ENCODE results near the gene E2F4.

DNA sequence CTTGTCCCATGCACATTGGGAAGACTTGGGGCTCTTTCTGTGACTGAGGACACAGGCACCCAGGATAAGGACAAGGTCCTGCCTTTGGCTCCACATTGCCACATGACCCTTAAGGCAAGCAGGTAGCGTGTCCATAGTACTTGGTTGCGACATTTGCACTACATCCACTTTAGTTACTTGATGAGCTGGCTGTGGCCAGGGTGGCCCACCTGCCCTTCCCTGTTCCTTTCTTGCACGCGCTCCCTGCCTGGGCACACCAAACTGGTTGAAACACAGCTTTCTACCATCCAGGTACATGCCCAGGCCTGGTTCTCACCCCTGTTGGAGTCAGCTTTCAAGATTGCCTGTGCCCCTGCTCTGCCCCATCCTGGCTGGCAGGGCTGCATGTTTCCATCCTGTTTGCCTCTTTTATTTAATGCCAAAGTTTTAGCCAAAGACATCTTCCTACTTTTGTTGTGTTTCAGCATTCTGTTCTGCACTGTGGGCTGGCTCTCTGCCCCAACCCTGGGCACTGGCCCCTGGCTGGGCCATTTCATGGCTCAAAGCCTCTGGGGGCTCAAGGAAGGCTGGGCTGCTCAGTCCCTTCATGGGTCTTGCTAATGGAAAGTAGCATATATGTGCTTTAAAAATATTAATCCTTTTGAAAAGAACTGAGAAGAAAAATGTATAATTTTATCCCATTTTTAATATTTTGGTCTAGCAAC is 44.4 kb upstream of the E2F4 start:
- TF ChIP-seq POLR2A (IDR thresholded peaks at IDR 0.05; ENCODE audit: borderline replicate concordance, extremely low read depth, insufficient read depth, insufficient read length) (no peak), POLR2AphosphoS5 (IDR thresholded peaks at IDR 0.05; ENCODE audit: low read depth, low read length) (no peak), EGR1 (IDR thresholded peaks at IDR 0.05; ENCODE audit: low read depth) (no peak), RAD21 (IDR thresholded peaks at IDR 0.05; ENCODE audit: low read depth) (no peak), SP1 (IDR thresholded peaks at IDR 0.05; ENCODE audit: low read depth) (no peak), EZH2 (IDR thresholded peaks at IDR 0.05) (no peak)
- TF ChIP-seq, protein P1, sequence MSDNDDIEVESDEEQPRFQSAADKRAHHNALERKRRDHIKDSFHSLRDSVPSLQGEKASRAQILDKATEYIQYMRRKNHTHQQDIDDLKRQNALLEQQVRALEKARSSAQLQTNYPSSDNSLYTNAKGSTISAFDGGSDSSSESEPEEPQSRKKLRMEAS (IDR thresholded peaks at IDR 0.05): no peak
- TF ChIP-seq, protein P2, sequence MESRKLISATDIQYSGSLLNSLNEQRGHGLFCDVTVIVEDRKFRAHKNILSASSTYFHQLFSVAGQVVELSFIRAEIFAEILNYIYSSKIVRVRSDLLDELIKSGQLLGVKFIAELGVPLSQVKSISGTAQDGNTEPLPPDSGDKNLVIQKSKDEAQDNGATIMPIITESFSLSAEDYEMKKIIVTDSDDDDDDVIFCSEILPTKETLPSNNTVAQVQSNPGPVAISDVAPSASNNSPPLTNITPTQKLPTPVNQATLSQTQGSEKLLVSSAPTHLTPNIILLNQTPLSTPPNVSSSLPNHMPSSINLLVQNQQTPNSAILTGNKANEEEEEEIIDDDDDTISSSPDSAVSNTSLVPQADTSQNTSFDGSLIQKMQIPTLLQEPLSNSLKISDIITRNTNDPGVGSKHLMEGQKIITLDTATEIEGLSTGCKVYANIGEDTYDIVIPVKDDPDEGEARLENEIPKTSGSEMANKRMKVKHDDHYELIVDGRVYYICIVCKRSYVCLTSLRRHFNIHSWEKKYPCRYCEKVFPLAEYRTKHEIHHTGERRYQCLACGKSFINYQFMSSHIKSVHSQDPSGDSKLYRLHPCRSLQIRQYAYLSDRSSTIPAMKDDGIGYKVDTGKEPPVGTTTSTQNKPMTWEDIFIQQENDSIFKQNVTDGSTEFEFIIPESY (IDR thresholded peaks at IDR 0.05; ENCODE audit: extremely low read depth, insufficient replicate concordance, low read length): no peak
- TF ChIP-seq, protein P3, sequence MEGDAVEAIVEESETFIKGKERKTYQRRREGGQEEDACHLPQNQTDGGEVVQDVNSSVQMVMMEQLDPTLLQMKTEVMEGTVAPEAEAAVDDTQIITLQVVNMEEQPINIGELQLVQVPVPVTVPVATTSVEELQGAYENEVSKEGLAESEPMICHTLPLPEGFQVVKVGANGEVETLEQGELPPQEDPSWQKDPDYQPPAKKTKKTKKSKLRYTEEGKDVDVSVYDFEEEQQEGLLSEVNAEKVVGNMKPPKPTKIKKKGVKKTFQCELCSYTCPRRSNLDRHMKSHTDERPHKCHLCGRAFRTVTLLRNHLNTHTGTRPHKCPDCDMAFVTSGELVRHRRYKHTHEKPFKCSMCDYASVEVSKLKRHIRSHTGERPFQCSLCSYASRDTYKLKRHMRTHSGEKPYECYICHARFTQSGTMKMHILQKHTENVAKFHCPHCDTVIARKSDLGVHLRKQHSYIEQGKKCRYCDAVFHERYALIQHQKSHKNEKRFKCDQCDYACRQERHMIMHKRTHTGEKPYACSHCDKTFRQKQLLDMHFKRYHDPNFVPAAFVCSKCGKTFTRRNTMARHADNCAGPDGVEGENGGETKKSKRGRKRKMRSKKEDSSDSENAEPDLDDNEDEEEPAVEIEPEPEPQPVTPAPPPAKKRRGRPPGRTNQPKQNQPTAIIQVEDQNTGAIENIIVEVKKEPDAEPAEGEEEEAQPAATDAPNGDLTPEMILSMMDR (IDR thresholded peaks at IDR 0.05 in 2 of 3, conservative IDR thresholded peaks at IDR 0.05 in 1 of 3; ENCODE audit: borderline replicate concordance in 1 of 3, insufficient read depth in 1 of 3, low read depth in 2 of 3, low read length in 2 of 3): no peak

Measured in HCT116 (cell line).